Measurements from ENCODE around the gene TENM4.

TENM4 gene

DNA sequence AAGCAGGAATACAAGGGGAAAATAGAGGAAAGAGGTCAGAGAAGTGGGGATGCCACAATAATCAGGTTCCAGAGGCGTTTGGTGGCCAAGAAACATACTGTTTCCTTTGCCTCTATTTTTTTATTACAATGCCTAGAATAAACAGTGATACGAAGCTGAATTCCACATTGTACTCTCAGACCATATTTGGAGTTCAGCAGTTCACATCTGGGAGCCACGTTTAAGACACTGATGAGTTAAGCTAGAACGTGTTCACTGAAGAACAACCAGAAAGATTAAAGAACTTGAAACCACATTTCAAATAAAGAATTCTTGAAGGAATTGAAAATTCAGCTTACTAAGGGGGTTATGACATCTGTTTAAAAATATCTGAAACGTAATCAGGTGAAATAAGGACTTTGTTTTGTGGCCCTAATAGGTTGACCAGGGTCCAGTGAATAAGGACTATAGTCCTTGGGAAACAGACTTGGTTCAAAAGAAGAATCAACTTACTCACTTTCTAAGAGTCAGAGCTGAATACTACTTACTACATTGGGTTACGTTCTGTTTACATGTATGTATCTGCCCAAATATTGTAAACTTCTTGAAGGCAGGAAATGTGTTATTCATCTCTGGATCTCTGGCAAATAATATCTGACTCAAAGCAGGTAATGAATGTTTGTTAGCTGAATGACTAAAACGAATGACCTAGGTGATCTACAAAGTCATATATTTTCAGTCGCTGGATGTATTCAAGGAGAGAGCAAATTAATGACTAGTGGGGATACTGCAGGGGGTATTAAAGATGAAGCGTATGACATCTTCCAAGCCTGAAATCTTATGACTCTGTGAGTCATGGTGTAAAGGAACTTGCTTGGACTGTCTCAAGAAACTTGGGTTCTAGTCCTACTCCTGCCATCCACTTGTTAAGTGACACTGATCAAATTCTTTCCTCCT lies 619.2 kb downstream of the TENM4 start:
- DNase-seq: peak; percentile 14

DNA sequence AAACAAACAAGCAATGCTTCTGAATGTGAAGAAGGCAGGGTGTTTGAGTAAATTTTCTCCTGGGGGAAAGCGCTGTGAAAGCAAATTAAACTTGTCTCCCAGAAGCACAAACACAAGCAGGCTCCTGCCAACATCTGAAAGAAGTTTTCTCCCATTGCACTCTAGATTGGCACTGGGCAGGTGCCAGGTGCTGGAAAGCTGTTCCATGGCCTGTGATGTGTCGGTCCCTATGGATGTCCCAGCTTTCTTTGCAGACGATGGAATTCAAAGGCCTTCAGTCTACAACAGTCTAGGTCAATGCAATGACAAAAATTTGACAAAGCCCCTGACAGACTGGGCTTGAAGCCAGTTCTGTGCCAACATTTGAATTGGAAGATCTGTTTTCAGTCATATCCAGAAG lies 620.1 kb downstream of the TENM4 start:
- no peak for DNase-seq

DNA sequence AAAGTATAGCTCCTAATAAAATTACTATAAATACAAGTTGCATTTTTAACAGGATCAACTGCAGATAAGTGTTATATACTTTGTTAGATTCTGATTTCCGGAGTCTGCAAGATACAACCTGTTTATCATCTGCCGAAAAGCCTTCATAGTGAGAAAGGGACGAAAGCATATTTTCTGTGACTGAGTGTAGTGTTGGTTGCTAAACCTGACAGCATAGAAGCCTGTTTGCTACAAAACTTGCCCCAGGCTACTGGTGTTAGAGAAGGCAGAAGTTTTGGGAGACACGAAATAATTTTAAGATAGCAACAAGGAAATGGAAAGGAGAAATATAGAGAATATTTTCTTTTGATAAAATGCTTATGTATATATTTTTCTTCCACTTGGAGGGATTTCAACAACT lies 622.6 kb downstream of the TENM4 start:
- DNase-seq: no peak

DNA sequence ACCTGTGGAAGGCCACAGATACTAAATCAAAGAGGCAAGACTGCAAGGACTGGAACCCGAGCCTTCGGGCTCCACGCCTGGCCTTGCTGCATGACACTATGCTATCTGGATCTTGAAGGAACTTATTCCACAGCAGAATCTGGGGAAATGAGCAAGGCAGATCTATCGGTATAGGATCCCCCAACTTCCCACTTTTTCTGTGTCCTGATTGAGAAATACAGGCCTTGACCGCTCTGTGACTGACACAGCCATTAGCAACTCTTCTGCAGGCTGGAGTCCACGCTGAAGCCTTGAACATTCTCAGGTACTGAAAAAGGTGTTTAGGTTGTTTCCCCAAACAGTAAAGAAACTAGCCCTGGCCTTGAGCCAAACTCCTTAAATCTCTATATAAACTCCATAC lies 625.0 kb downstream of the TENM4 start:
- DNase-seq: no peak

DNA sequence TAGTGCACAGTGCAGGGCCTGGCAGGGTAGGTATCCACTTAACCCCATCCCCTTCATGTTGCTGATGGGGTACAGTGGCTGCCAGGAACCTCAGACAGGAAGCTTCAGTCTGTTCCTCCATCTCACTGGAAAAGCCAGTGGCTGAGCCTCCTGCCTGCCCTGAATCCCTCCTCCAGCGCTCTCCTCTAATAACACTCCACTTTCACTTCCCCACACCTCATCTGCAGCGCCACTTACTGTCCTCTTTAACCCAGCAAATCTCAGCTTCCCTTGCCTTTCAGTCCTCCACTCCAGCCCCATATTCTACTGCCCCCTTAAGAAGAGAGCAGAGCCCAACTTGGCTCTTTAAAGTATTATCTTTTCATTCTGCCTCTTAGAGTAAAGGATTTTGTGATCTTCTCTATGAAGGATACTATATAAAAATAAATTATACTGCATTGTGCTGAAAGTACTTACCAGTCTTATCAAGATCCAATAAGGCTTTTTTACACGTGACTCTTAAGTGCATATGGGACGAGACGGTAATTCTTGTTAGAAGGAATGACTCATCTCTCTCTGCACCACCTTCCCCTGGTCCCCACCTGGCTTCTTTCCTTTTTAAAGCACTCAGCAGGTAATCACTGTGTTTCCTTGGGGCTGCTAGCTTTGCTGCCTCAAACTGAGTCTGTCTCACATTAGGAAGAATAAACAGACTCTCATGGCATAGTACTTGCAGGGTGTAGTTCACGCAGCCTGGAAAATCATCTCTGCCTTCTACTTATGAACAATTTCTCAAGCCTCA lies 628.1 kb downstream of the TENM4 start:
- peak; percentile 9 for DNase-seq

DNA sequence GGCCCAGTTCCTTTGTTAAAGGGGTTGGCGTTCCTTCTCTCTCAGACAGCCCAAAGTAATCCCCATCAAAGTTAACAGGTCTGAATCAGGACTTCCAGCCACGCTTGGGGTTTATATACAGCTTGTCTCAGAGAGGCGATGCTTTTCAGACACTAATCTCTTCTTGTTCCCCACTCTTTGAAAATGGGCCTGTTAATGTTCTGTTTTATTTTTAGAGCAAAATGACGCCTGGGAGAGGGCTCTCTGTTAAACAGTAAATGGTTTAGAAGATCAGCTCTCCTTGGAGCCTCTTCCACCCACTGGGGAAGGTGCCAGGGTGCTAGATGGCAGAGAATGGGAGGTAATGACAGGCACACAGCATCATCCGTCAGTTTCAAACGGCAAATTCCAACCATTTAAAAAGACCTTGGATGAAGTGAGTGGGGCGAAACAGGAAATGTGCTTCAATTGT lies 630.2 kb downstream of the TENM4 start:
- no peak for DNase-seq

DNA sequence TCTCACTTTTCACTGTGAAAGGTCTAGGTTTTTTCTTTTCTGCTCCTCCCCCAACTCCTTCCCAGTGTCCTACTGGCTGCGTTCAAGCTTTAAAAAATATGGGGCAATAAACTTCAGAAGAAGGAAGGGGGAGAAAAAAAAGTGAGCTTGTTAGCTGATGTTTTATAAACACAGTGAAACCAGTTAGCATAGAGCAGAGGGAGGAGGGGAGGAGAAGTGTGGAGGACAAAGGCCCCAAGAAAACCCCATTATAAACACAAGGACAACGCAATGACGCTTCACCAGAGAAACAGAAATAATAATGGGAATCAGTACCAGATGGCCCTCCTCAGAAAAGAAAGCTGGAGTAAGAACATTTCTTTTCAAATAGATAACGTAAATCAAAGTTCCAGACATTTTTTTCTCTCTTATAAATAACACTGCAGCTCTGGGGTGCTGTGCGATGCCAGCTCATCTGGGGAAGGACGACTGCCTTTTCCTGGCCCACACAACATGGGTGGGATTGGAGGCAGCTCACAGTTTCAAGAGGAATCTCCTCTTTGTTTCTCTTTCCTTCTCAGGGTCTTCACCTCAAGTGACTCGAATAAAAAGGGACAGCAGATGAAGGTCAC lies 630.8 kb downstream of the TENM4 start:
- no peak for DNase-seq

DNA sequence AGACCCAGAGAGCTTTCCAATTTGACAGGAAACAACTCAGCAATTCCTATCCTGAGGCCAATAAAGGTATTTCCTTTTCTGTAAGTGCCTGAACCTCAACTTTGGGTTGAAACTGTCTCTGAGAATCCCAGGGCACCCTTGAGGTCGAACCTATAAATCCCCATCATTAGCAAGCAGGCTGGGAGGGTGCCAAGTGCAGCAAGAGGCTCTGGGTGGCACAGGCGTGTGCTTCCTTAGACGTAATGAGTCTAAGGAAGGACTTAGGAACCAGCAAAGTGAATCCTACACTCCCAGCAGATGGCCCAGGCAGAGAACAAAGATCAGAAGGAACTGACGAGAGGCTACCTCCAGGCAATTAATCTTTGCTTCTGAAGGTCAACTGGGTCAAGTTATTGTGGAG lies 631.9 kb downstream of the TENM4 start:
- DNase-seq: no peak

DNA sequence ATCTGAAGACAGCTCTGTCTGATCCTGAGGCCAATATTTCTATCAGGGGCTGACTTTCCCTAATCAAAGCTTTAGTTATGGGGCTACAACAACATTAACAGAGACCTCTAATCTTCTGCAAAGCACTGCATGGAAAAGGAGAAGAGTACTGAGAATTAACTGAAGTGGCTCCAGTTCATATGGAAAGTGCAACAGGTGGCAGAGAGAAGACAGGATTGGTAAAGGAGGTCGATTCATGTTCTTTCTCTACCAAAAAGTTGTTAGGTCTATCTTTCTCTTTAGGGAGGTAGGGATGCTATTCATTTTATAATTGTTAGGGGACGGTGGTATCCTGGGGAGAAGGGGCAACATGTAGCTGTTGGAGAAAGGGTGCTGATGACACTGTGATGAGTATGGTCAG lies 633.5 kb downstream of the TENM4 start:
- DNase-seq: no peak

DNA sequence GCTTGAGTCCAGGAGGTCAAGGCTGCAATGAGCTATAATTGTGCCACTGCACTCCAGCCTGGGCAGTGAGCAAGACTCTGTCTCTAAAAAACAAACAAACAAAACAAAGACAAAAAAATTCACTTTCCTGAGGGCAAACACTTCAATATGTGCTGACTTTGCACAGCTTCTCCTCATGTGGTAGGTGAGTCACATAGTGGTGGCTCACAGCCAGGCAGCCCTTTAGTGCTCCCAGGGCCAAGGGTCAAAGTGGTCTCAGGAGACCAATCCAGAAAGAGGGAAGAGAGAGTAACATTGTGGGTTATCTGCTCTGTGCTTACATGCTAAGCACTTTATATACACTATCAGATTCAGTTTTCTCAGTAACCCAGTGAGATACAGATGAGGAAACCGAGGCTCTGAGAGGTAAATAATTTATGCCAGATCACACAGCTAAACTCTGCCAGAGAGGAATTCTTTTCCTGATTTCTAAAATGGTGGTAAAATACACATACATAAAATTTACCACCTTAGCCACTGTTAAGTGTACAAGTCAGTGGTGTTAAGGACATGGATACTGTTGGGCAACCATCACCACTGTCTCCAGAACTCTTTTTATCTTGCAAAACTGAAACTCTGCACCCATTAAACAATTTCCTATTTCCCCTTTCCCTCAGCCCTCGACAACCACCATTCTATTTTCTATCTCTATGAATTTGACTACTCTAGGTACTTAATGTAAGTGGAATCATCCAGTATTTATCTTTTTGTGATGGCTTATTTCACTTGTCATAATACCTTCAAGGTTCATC lies 634.4 kb downstream of the TENM4 start:
- no peak for DNase-seq

DNA sequence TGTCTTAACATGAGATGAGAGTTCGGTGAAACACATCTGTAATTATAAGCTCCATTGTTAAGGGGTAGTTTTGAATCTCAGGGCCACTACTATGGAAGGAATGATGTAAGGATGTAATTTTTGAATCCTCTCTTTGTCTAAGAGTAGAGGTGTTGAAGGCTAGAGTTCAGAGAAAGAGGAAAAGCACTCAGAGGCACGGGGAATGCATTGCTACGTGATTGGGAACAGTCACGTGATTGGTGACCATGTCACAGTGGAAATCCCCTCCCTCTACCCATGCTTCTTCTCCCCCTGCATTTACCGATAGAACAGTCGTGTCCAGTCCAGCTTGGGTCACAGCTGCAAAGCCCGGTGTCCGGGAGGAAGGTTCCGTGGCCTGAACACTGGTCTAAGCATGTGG lies 635.8 kb downstream of the TENM4 start:
- DNase-seq: no peak

DNA sequence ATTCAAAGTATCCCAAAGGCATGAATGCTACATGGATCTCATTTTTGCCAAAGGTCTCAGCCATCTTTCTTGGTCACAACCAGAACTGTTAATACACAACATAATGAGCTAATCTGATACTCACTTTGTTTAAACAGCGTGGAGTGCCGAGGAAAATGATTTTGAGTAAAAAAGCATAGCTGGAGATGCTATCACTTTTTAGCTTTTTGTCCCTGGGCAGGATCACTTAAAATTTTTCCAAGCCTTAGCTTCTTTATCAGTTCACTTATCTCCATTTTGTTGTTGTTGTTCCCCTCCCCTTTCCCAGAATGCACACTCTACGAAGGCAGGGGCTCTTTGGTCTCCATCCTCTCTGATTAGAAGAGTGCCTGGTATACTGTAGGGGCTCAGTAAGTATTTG lies 636.8 kb downstream of the TENM4 start:
- no peak for DNase-seq

DNA sequence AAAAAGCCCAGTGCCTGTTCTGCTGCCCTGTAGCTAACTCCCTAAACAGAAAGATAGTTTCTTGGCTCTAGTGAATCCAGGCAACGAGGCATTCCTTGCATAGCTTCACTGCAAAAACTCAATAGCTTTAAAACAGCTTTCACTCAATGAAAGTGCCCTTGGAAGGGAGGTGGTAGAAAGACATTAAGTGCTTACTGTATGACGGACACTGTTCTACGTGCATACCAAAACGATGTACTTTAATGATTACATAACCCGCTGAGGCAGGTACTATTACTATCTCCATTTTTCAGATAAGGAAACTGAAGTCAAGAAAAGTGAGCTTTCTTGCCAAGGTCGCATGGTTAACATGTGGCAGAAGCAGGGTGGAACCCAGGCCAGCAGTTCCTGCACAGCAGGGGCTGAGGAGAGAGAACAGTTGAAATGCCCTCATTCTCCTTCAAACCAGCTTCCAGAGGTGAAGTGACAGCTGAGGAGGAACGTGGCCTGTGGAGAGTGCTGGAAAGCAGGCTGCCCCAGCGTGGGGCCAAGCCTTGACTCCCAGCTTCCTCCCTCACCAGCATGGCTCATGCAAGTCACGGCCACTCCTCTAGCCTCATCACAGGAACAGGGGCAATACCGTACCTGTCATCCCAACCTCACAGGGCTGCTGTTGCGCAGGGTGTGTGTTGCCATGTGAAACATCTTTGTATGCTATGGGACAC lies 638.6 kb downstream of the TENM4 start:
- no peak for DNase-seq

DNA sequence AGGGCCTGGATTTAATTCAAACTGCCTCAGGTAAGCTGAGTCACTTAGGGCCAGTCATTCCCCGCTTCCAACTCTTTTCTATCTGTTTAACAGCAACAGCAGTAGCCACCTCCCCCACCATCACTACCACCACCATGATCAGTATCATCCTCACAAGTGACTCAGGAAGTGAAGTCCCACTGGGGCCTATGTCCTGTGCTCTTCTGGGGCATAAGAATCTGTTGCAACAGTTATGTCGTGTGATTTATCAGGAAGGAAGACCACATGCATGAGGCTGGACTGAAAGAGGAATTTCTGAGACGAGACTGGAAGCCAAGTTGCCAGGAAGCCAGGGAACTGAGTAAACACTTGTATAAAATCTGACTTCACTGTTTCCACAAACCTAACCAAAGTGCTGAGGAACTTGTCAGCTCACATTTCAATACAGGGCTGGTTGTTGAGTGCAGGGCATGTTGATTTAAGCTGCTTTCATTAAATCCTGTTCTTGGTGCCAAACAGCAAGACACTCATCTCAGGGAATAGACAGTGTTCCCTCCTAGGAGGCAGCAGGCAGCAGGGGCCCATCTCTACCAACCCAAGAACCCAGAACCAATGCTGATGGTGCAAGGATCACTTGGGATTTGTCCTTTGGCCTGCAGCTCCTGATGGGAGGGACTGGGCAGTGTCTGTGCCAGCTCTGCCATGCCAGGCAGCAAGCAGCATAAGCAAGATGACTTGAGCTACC lies 639.5 kb downstream of the TENM4 start:
- peak; percentile 49 for DNase-seq

DNA sequence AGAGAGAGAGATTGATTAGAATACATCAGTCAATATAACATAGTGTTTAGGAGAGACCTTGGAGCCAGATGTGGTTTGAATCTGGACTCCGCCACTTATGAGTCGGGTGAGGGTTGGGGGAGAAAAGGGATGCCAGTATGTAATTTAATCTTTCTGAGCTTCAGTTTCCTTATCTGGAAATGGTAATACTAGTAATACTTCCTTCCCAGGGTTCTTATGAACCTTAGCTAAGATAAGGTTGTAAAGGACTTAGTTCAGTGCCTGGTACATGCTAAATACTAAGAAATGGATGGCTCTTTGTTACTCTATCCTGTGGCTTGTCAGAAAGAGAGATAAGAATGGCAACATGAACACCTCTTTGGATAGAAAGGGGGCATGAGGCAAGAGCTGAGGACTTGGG lies 640.1 kb downstream of the TENM4 start:
- DNase-seq: no peak

DNA sequence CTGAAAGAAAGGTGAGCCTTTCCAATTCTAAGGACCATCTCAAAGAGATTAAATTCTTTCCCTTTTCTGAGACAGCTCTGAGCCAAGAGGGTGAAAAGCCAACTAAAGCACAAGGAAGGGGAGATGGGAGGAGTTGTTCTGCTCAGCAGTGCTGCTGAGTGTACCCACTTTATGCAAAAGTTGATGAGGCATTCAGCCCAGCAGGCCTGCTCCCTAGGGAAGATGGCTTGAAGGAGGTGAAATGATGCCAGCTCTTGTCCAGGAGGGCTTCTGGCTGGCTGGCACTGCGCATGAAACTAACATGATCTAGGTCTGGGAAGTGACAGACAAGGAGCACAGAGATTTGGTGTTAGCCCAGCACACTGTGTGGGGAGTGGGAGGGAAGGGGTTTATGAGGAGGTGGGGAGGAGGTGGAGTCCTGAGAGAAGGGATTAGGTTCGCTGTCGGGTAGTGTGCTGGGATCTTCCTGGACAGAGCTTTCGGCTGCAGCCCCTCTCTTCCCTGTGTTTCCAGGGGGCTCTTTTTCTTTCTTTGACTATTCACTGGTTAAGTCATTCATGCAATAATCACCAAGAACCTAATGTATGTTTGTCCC lies 640.6 kb downstream of the TENM4 start:
- no peak for DNase-seq

DNA sequence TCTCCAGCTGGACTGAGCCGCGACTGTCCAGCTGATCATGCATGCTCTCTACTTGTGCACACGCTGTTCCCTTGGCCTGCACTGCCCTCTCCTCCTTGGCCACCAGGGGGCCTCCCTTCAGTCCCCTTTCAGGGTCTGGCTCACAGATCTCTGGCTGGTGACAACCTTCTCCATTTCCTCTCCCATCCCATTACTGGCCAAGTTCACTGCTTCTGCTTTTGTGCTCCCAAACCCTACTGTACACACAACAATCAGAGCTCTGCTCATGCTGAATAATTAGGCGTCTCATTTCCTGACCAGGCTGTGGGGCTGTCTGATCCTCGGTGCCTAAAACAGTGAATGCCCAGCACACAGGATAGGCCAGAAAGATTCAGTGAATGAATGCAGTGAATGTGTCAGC lies 642.2 kb downstream of the TENM4 start:
- peak; percentile 41 for DNase-seq

DNA sequence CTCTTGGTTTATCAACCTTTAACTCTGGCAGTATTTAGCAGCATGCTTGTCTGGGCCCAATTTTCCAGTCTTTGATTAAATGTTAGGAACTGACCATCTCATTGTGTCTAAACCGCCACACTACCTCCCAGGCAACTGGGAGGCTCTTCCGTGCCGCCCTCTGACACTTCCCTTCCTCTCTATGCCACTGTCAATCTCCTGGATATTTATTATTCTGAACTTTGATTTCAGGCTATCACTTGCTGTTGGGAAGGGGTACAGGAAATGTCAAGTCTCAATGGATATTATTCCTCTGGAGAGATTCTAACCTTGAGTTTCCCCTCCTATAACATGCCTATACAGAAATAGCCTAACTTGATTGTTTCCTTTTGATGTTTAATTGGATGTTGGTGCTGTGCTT lies 643.3 kb downstream of the TENM4 start:
- no peak for DNase-seq

DNA sequence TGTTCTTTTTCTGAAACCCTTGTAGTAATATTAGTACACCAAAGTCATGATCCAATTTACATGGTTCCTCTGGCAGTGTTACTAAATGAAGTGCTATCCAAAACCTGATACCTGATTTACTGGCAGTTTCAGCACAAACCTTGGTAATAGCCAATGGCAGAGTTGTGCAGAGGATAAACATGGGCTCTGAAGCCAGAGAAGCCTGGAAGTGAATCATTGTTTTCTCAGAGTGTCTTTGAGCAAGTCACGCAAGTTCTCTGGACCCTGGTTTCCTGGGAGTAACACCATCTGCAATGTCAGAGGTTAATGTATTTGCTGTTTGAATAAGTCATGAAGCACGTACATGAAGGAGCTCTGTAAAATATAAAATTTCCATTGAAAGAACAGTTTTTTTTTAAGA lies 643.9 kb downstream of the TENM4 start:
- peak; percentile 78 for DNase-seq

DNA sequence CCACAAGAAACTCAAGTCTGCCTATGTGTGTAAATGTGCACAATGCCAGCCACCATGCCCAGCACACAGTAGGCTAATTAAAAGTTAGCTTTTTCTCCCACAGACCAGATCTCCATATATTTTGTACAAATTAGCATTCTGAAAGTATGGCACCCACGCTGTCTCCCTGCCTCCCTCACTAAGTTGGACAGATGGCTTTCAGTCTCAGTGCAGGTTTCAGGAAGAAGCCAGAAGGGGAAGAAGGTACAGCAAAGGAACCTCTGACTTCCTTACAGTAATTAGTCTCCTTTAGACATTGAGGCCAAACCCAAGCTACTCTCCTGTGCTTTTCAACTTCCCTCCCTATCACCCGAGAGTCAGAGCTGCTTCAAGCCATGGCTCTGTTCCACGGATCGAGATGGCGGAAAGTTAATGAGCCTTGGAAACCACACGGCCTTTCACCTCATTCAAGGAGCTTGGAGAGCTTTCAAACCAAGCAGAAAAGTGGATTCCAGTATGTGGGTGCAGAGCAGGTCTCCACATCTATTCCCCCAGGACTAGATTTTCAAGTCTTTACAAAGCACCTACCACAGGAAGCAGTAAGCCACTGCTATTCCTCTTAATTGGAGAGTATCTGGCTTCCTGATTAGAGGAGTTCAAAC lies 645.1 kb downstream of the TENM4 start:
- DNase-seq: no peak

DNA sequence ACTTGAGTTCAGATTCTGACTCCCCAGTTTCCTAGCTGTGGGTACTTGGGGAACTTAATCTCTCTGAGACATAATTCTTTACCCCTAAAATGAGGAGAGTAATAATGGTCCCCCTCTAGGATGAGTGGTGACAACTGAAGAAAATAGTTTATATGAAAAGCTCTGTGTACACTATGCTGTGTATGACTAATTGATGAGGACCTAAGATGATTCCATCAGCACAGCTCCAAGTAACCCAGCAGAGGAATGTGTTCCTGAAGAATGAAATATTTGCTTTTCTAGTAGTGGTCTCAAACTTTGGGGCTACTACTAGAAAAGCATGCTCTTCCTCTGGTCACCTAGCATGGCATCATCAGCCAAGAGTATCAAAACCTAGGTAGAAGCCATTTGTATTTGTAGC lies 648.9 kb downstream of the TENM4 start:
- DNase-seq: no peak
